Endothelial cell of umbilical vein (primary cell): ENCODE results near the gene AK9. TPM values are rescaled to one million over a fixed set of nuclear protein-coding genes. Genes with fewer than 3 reads are reported as not detected.

ENCODE experiments used
- BruUV-seq: library from RNA; stranded (reverse); fragments of 400-500 nt; replicated peaks from 2 replicates; lab custom pipeline; 2021; lab: Mats Ljungman, UMichigan
- CTCF ChIA-PET: fragments of 300-600, 350-600 bp; sonication (Branson Sonifier 250); formaldehyde crosslinking; loops from one replicate; lab custom pipeline; 2021; ENCODE audit warnings: antibody characterized with exemption, inconsistent platforms; lab: Charles Lee
- POLR2A ChIA-PET: fragments of 300-600, 350-600 bp; sonication (Branson Sonifier 250); formaldehyde crosslinking; loops from one replicate; lab custom pipeline; 2021; ENCODE audit warnings: antibody characterized with exemption, inconsistent platforms; lab: Charles Lee
- DNase-seq: peaks from one replicate; pipeline ENCODE4 v3.0.0-alpha.2; 2011; ENCODE audit warnings: low read depth, low spot score
- FAIRE-seq: peaks from 2 replicates; lab custom pipeline; 2011; peaks lifted over from hg19 to GRCh38; lab: Jason Lieb, UNC
- H2AFZ ChIP-seq: 2 replicates; pipeline ENCODE4 v1.6.0; 2012; ENCODE audit warnings: low read depth, low read length, control low read depth, inconsistent platforms
- H3K27ac ChIP-seq: 2 replicates; pipeline ENCODE4 v1.5.1; 2011; ENCODE audit warnings: low read depth, mild to moderate bottlenecking, control low read depth, low read length, moderate library complexity; ENCODE audit not compliant: insufficient read depth
- H3K27me3 ChIP-seq, 2 experiments: 2 replicates each; pipeline versions ENCODE4 v1.6.0 to v1.6.1; 2011; ENCODE audit warnings: low read length in 2 of 2, mixed read lengths in 1 of 2; ENCODE audit not compliant: control insufficient read depth in 2 of 2, insufficient read depth in 2 of 2
- H3K36me3 ChIP-seq, 2 experiments: 2 replicates in 1 of 2; 3 replicates in 1 of 2; pipeline ENCODE4 v1.5.1; 2011; ENCODE audit warnings: low read length in 2 of 2, mild to moderate bottlenecking in 1 of 2, moderate library complexity in 1 of 2; ENCODE audit not compliant: control insufficient read depth in 2 of 2, insufficient read depth in 2 of 2; ENCODE audit errors: extremely low read depth in 1 of 2
- H3K4me1 ChIP-seq: 3 replicates; pipeline ENCODE4 v1.5.1; 2011; ENCODE audit warnings: mild to moderate bottlenecking, low read length; ENCODE audit not compliant: control insufficient read depth, insufficient read depth; ENCODE audit errors: extremely low read depth
- H3K4me2 ChIP-seq: 2 replicates; pipeline ENCODE4 v1.6.1; 2011; ENCODE audit warnings: low read length, control low read depth, mixed read lengths; ENCODE audit not compliant: insufficient read depth
- H3K4me3 ChIP-seq, 3 experiments: fragments of 200-600 bp in 1 of 3; sonication (generic), shearing (Covaris generic) in 1 of 3; replicated peaks in 1 of 3; 2 replicates each; pipeline ENCODE4 v1.5.1; 2011 to 2016; ENCODE audit warnings: control low read depth in 3 of 3, low read length in 3 of 3, mild to moderate bottlenecking in 2 of 3, inconsistent platforms in 1 of 3, low read depth in 1 of 3, moderate library complexity in 1 of 3; ENCODE audit not compliant: insufficient read depth in 1 of 3
- H3K79me2 ChIP-seq: 2 replicates; pipeline ENCODE4 v1.6.0; 2012; ENCODE audit warnings: low read length, inconsistent platforms; ENCODE audit not compliant: control insufficient read depth, insufficient read depth
- H3K9ac ChIP-seq: replicated peaks from 2 replicates; pipeline ENCODE3; 2011; ENCODE audit warnings: low read length, control low read depth; ENCODE audit not compliant: insufficient read depth; ENCODE audit errors: extremely low read depth
- H3K9me1 ChIP-seq: replicated peaks from 3 replicates; pipeline ENCODE4 v1.6.0; 2011; ENCODE audit warnings: mild to moderate bottlenecking, low read length; ENCODE audit not compliant: control insufficient read depth, insufficient read depth; ENCODE audit errors: extremely low read depth
- H3K9me3 ChIP-seq: replicated peaks from 2 replicates; pipeline ENCODE4 v1.5.1; 2012; ENCODE audit warnings: low read length, inconsistent platforms; ENCODE audit not compliant: control insufficient read depth, insufficient read depth
- H4K20me1 ChIP-seq: replicated peaks from 2 replicates; pipeline ENCODE3; 2011; ENCODE audit warnings: mild to moderate bottlenecking, low read length; ENCODE audit not compliant: control insufficient read depth, insufficient read depth; ENCODE audit errors: extremely low read depth
- EZH2 ChIP-seq: IDR thresholded peaks from 2 replicates; pipeline ENCODE4 v1.6.1; 2012; ENCODE audit warnings: borderline replicate concordance, low read depth, mild to moderate bottlenecking, moderate library complexity, low read length, inconsistent platforms; ENCODE audit not compliant: severe bottlenecking
- FOS ChIP-seq: IDR thresholded peaks from 2 replicates; pipeline ENCODE4 v1.6.1; 2011; ENCODE audit warnings: mild to moderate bottlenecking, low read length, moderate library complexity, borderline replicate concordance; ENCODE audit not compliant: insufficient read depth
- GATA2 ChIP-seq: IDR thresholded peaks from 2 replicates; pipeline ENCODE4 v1.7.0; 2011; ENCODE audit warnings: low read depth, mild to moderate bottlenecking, moderate library complexity, mixed read lengths, low read length; ENCODE audit not compliant: insufficient read length, insufficient read depth
- JUN ChIP-seq: IDR thresholded peaks from 2 replicates; pipeline ENCODE4 v1.6.1; 2011; ENCODE audit warnings: borderline replicate concordance, low read depth; ENCODE audit not compliant: insufficient read length, insufficient read depth
- MYC ChIP-seq: IDR thresholded peaks from one replicate; pipeline ENCODE4 v1.6.1; 2011; ENCODE audit warnings: mild to moderate bottlenecking, low read depth, low read length
- POLR2A ChIP-seq: IDR thresholded peaks from 2 replicates; pipeline ENCODE4 v1.6.1; 2012; ENCODE audit warnings: low read depth, mild to moderate bottlenecking, control low read depth, low read length
- POLR2AphosphoS5 ChIP-seq: IDR thresholded peaks from 2 replicates; pipeline ENCODE4 v1.6.1; 2012; ENCODE audit warnings: low read depth, mild to moderate bottlenecking, control low read depth, low read length, moderate library complexity; ENCODE audit not compliant: insufficient read depth
- dilution Hi-C: fragments of 300-500 bp; cut with MboI; formaldehyde crosslinking; loops from one replicate; pipeline ENCODE4 v1.15.0; 2019; ENCODE audit warnings: low sequenced_read_pairs; ENCODE audit not compliant: extremely low pct_ligation_motif_present
- intact Hi-C: fragments of 100-400 bp; cut with micrococcal nuclease; formaldehyde crosslinking; loops from one replicate; pipeline ENCODE4 v1.10.0; 2022
- polyA plus RNA-seq, 4 experiments: library from polyadenylated mRNA; depleted of rRNA in 3 of 4; stranded (reverse) in 3 of 4; unstranded in 1 of 4; fragments of >200 nt; gene quantifications; 2 replicates each; pipeline versions ENCODE4 v1.2.1 to v1.2.3, GENCODE V29; 2011 to 2012; ENCODE audit warnings: missing spikeins in 1 of 4
- total RNA-seq: library from RNA; stranded (reverse); gene quantifications from 2 replicates; pipeline ENCODE4 v1.2.3, GENCODE V29; 2021
- TF ChIP-seq, protein P1 (sequence below): IDR thresholded peaks from 2 replicates; pipeline ENCODE4 v1.6.1; 2011; ENCODE audit not compliant: insufficient read depth, insufficient read length
- TF ChIP-seq, protein P2 (sequence below), 2 donors: IDR thresholded peaks; 1 replicate in 1 of 2; 2 replicates in 1 of 2; pipeline ENCODE4 v1.5.1; 2011; ENCODE audit warnings: low read length in 2 of 2, mild to moderate bottlenecking in 2 of 2, moderate library complexity in 2 of 2, control low read depth in 1 of 2, inconsistent platforms in 1 of 2, low read depth in 1 of 2; ENCODE audit not compliant: insufficient read depth in 1 of 2; ENCODE audit errors: extremely low read depth in 1 of 2

The AK9 gene
- total and polyA plus RNA-seq, 2 donors (not counting 3 experiments of a cell fraction or from before 2014, with no cell fraction given): 1.4 to 3.2 TPM

DNA sequence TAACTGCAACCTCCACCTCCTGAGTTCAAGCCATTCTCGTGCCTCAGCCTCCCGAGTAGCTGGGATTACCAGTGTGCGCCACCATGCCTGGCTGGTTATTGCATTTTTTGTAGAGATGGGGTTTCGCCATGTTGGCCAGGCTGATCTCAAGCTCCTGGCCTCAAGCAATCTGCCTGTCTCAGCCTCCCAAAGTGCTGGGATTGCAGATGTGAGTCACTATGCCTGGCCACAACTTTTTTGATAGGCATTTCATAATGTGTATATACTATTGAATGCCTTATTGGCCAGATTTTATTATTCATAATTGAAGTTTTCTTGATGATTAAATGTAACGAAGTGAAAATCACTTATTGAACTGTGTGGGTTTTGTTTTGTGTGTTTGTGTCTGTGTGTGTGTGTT is 28.0 kb upstream of the AK9 start:
- H3K9ac ChIP-seq: no peak overlapping the region
- H4K20me1 ChIP-seq: no peaks in the 10 kb centered on the region
- H3K36me3 ChIP-seq: no peaks in the 10 kb centered on the region
- dilution Hi-C loops: no loop called here
- H3K9me3 ChIP-seq: no peaks in the 10 kb centered on the region
- ChIA-PET CTCF (interaction anchor here (1.2 to 1.4 kb wide), 2 partner anchors 14 to 321 kb away, joined by 4 to 11 read pairs; no protein-coding TSS in a partner anchor), POLR2A (no interaction called here)
- H3K79me2 ChIP-seq: no peaks in the 10 kb centered on the region
- intact Hi-C loops: no loop called here
- BruUV-seq: no TSS peak
- H3K4me3 ChIP-seq: no peak overlapping the region
- TF ChIP-seq FOS (no peak), GATA2 (no peak), POLR2AphosphoS5 (no peak), JUN (no peak), POLR2A (no peak), MYC (no peak), EZH2 (no peak)
- TF ChIP-seq, protein P1, sequence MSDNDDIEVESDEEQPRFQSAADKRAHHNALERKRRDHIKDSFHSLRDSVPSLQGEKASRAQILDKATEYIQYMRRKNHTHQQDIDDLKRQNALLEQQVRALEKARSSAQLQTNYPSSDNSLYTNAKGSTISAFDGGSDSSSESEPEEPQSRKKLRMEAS: no peak
- TF ChIP-seq, protein P2, sequence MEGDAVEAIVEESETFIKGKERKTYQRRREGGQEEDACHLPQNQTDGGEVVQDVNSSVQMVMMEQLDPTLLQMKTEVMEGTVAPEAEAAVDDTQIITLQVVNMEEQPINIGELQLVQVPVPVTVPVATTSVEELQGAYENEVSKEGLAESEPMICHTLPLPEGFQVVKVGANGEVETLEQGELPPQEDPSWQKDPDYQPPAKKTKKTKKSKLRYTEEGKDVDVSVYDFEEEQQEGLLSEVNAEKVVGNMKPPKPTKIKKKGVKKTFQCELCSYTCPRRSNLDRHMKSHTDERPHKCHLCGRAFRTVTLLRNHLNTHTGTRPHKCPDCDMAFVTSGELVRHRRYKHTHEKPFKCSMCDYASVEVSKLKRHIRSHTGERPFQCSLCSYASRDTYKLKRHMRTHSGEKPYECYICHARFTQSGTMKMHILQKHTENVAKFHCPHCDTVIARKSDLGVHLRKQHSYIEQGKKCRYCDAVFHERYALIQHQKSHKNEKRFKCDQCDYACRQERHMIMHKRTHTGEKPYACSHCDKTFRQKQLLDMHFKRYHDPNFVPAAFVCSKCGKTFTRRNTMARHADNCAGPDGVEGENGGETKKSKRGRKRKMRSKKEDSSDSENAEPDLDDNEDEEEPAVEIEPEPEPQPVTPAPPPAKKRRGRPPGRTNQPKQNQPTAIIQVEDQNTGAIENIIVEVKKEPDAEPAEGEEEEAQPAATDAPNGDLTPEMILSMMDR (IDR thresholded peaks at IDR 0.05; ENCODE audit: extremely low read depth in 1 of 2, insufficient read depth in 1 of 2, low read depth in 1 of 2, low read length in 2 of 2): no peak
- H3K4me1 ChIP-seq: no peaks in the 10 kb centered on the region
- DNase-seq (no peak), FAIRE-seq (no peak)
- no peaks in the 10 kb centered on the region for H3K27me3 ChIP-seq
- no peak overlapping the region for H2AFZ ChIP-seq
- no peak overlapping the region for H3K27ac ChIP-seq
- no peaks in the 10 kb centered on the region for H3K9me1 ChIP-seq
- no peak overlapping the region for H3K4me2 ChIP-seq
